Mucosa of rectum (tissue), 2 donors: ENCODE results near the gene TMEM150B.

Experiments
- H3K27ac ChIP-seq, 2 donors: one replicate each; pipeline ENCODE4 v1.7.0; 2013; ENCODE audit warnings: inconsistent platforms in 2 of 2, low read depth in 2 of 2, low read length in 2 of 2
- H3K27me3 ChIP-seq, 2 donors: one replicate each; pipeline ENCODE4 v1.7.0; 2013; ENCODE audit warnings: low read length in 2 of 2; ENCODE audit not compliant: control insufficient read depth in 2 of 2, insufficient read depth in 2 of 2
- H3K36me3 ChIP-seq, 2 donors: one replicate each; pipeline ENCODE4 v1.7.0; 2013; ENCODE audit warnings: low read length in 2 of 2; ENCODE audit not compliant: control insufficient read depth in 2 of 2, insufficient read depth in 2 of 2
- H3K4me1 ChIP-seq, 2 donors: one replicate each; pipeline ENCODE4 v1.7.0; 2013; ENCODE audit warnings: low read length in 2 of 2, mild to moderate bottlenecking in 1 of 2; ENCODE audit not compliant: control insufficient read depth in 2 of 2, insufficient read depth in 2 of 2
- H3K4me3 ChIP-seq, 2 donors: one replicate each; pipeline ENCODE4 v1.7.0; 2013; ENCODE audit warnings: low read length in 2 of 2
- H3K9ac ChIP-seq, 2 donors: one replicate each; pipeline ENCODE4 v1.7.0; 2013; ENCODE audit warnings: low read length in 2 of 2, low read depth in 1 of 2, mild to moderate bottlenecking in 1 of 2
- H3K9me3 ChIP-seq, 2 donors: one replicate each; pipeline ENCODE4 v1.7.0; 2013; ENCODE audit warnings: low read length in 2 of 2; ENCODE audit not compliant: control insufficient read depth in 2 of 2
- donor health status: healthy.
- donor health status: Normal muscosa, but diverticular disease.

TMEM150B gene

DNA sequence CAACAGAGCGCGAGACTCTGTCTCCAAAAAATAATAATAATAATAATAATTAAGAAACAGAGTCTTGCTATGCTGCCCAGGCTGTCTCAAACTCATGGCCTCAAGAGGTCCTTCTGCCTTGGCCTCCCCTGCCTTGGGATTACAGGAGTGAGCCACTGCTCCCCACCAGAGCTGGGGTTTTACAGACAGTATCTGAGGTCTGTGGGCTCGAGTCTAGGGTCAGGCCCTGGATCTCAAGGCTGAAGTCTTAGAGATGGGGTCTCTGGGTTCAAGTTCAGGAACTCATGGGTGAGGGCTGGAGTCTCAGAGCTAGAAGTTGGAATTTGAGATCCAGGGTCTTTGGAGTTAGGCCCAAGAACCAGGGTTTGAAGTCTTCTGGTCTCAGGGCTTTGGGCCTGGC, 41.6 kb upstream of the TMEM150B start:
- no peak overlapping the region for H3K9ac ChIP-seq
- H3K4me3 ChIP-seq, result no peak overlapping the region
- peaks cover 21 to 28% of the 10 kb centered on the region in 2 donors for H3K27me3 ChIP-seq

DNA sequence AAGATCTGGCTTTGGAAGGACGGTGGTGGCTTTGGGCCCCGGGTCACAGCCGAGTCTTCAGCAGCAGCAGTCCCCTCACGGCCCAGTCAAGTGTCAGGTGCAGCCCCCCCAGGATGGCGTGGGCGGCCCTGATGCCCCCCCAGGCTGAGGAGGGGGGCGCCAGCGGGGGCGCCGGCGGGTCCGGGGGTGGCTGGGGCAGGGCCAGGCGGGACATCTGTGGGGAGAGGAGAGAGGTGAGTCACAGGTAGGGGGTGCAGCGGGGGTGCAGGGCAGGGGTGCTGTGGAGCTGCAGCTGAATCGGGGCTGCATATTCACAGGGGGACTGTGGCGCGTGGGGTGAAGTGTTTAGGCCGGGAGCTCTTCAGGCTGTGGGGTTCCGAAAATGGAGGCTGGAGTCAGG, 40.8 kb upstream of the TMEM150B start:
- Histone ChIP-seq H3K36me3 (no peaks in the 10 kb centered on the region), H3K4me1 (no peaks in the 10 kb centered on the region), H3K27me3 (peaks cover 18 to 25% of the 10 kb centered on the region in 2 donors), H3K4me3 (no peak overlapping the region), H3K27ac (no peak overlapping the region), H3K9ac (no peak overlapping the region), H3K9me3 (no peaks in the 10 kb centered on the region)

More for the DNA sequence above, 41.6 kb upstream of the TMEM150B start:
- Histone ChIP-seq H3K4me1 (no peaks in the 10 kb centered on the region), H3K27ac (no peak overlapping the region), H3K36me3 (no peaks in the 10 kb centered on the region), H3K9me3 (no peaks in the 10 kb centered on the region)

DNA sequence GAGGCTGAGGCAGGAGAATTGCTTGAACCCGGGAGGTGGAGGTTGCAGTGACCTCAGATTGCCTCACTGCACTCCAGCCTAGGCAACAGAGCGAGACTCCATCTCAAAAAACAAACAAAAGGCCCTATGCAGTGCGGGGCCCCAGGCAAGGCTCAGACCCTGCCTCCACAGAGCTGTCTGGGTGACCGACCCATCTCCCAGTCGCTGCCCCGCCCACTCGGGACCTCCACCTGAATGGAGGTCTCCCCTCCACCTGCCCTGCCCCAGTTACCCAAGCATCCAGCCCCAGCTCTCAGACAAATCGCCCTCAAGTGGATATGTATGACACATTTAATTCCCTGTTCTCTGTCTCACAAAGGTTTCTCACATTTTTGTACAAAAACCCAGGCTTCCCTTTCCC, 40.1 kb upstream of the TMEM150B start:
- peaks cover 14 to 20% of the 10 kb centered on the region in 2 donors for H3K27me3 ChIP-seq

DNA sequence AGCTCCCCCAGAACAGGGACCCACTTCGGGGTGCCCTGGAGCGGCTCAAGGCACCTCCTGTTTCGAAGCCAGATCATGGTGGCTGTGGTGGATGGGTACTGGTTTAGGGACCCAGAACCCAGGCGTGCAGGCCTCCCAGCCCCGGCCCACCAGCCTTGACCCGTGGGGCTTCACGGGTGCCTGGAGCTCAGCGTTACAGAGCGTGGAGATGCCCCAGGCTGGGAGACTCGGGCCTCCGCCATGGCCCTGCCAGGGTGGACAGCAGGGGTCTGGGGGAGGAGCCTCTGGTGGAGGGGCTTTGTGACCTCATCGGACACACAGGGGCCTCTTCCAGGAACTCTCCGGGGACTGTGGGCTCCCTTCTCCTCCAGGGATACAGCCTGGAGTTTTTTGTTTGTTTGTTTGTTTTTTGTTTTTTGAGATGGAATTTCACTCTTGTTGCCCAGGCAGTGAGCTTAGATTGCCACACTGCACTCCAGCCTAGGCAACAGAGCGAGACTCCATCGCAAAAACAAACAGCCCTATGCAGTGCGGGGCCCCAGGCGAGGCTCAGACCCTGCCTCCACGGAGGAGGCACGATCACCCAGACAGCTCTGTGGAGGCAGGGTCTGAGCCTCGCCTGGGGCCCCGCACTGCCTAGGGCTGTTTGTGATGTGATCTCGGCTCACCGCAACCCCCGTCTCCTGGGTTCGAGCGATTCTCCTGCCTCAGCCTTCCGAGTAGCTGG, 38.0 kb upstream of the TMEM150B start, which contains the start of gene GARIN5B:
TSS of gene GARIN5B (minus strand) at position 271 of the 727 bp plus-strand sequence. CDS start at position 77, 194 bp downstream.
- Histone ChIP-seq H3K4me1 (no peaks in the 10 kb centered on the region), H3K27me3 (peaks cover 4% of the 10 kb centered on the region in 2 donors), H3K4me3 (no peak within 1 kb of the TSS), H3K36me3 (no peaks in the 10 kb centered on the region), H3K27ac (no peak within 1 kb of the TSS), H3K9me3 (no peaks in the 10 kb centered on the region), H3K9ac (no peak within 1 kb of the TSS)

More for the DNA sequence above, 40.1 kb upstream of the TMEM150B start:
- Histone ChIP-seq H3K36me3 (no peaks in the 10 kb centered on the region), H3K9me3 (no peaks in the 10 kb centered on the region), H3K27ac (no peak overlapping the region), H3K4me3 (no peak overlapping the region), H3K4me1 (no peaks in the 10 kb centered on the region), H3K9ac (no peak overlapping the region)

DNA sequence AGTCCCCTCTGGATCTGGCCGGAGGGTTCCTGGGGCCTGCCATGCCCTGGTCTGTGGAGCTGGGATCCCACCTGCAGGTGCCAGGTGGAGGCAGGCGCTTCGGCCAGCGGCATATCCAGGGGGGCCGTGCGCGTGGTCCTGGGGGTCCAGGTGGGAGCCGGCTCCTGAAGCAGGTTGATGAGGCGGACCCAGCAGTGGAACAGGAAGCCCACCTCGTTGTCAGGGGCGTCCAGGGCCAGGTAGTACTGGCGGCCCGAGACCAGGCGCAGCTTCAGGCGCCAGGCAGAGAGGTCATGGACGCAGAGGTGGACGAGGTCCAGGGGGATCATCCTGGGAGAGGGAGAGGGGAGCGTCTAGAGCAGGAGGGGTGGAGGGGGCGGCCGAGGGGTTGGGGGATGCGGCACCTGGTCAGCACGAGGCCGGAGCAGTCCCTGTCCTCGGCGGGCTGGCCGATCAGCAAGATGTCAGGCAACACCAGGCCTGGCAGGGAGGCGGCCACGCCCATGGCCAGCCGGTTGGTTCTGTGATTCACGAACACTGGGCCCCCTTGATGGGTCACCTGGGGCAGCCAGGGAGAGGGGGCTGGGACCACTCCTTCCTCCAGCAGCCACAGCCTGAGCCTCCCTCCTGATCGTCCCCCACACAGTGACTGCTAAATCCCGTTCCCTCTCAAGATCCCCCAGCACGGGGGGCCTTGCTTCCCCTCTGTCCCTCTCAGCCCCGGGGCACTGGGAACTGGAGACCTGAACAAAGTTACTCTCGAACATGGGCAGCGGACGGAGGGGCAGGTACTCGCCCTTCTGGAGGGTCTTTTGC, 37.2 kb upstream of the TMEM150B start:
- Histone ChIP-seq H3K9ac (no peak overlapping the region), H3K4me3 (no peak overlapping the region), H3K36me3 (no peaks in the 10 kb centered on the region), H3K9me3 (no peaks in the 10 kb centered on the region), H3K27me3 (no peaks in the 10 kb centered on the region), H3K27ac (no peak overlapping the region), H3K4me1 (no peaks in the 10 kb centered on the region)

DNA sequence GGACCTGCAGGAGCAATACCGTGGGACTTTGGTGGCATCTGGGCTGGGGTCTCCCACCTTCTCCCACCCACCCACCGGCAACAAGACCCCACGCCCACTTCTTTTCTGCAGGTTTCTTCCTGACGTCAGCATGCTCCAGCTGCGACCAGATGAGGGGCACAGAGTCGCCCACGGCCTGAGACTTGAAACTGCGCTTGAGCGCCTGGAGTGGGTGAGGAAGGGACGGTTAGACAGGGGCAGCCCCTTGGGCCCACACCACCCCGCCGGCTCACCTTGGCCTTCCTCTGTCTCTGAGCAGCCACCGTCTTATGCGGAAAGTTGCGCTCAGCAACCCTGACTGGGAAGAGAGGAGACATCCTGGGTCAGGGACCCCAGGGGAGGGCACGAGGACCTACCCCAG, 35.8 kb upstream of the TMEM150B start:
- Histone ChIP-seq H3K27me3 (no peaks in the 10 kb centered on the region), H3K36me3 (no peaks in the 10 kb centered on the region), H3K4me3 (no peak overlapping the region)

DNA sequence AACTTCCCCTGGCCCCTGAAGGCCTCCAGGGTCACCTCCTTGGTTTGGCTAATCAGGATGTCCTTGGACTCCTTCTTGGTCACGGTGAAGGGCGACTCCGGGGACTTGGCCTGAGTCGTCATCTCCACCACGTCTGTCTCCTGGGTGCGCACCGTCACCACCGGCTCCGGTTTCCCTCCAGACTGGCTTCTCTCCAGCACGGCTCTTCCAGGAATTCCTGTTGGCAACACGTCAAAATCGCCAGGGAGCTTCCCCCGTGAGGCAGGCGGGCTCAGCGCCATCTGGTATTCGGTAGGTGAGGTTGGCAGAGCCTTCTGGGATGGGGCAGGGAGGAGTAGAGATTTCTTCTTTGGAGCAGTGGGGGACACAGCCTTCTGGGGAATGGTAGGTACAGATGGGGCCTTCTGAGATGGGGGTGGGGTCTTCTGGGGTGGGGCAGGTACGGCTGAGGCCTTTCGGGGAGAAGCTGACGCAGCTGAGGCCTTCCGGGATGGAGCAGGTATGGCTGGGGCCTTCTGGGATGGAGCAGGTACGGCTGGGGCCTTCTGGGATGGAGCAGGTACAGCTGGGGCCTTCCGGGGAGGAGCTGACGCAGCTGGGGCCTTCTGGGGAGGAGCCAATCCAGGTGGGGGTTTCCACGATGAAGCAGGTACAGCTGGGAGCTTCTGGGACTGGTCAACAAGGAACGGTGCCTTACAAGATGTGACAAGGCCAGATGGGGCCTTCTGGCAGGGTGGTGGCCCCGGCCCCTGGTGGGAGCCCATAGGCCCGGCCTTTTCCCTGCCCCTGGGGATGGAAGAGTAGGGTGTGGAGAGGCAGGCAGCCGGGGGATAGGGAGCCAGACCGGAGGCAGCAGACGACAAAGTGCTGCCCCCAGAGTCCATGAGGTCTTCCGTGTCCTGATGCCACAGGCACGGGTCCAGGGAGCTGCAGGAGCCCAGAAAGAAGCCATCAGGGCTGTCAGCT, 34.1 kb upstream of the TMEM150B start:
- no peaks in the 10 kb centered on the region for H3K36me3 ChIP-seq
- peaks cover 0 to 3% of the 10 kb centered on the region in 2 donors for H3K27me3 ChIP-seq
- H3K4me3 ChIP-seq, result no peak overlapping the region
- no peak overlapping the region for H3K27ac ChIP-seq
- H3K9me3 ChIP-seq, result no peaks in the 10 kb centered on the region
- H3K9ac ChIP-seq, result no peak overlapping the region
- H3K4me1 ChIP-seq, result peaks cover 0 to 3% of the 10 kb centered on the region in 2 donors

More for the DNA sequence above, 35.8 kb upstream of the TMEM150B start:
- H3K9ac ChIP-seq, result no peak overlapping the region
- no peaks in the 10 kb centered on the region for H3K4me1 ChIP-seq
- H3K27ac ChIP-seq, result no peak overlapping the region
- no peaks in the 10 kb centered on the region for H3K9me3 ChIP-seq

DNA sequence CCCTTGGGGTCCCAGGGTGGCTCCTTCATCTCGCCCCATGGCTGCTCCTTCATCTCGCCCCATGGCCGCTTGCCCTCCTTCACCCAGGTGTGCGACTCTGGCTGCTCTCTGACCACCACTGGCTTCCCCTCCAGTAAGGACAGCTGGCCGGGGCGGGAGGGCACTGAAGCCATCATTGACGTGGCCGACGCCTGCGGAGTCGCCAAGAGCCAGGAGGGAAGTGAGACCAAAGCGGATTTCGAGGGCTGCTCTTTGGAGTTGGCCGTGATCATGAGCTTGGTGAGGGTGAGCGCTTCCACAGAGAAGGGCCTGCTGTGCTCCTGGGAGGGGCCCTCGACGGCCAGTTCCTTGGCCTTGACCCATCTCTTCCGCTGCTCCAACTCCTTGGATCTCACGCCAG, 33.4 kb upstream of the TMEM150B start:
- Histone ChIP-seq H3K27ac (no peak overlapping the region), H3K36me3 (no peaks in the 10 kb centered on the region)

DNA sequence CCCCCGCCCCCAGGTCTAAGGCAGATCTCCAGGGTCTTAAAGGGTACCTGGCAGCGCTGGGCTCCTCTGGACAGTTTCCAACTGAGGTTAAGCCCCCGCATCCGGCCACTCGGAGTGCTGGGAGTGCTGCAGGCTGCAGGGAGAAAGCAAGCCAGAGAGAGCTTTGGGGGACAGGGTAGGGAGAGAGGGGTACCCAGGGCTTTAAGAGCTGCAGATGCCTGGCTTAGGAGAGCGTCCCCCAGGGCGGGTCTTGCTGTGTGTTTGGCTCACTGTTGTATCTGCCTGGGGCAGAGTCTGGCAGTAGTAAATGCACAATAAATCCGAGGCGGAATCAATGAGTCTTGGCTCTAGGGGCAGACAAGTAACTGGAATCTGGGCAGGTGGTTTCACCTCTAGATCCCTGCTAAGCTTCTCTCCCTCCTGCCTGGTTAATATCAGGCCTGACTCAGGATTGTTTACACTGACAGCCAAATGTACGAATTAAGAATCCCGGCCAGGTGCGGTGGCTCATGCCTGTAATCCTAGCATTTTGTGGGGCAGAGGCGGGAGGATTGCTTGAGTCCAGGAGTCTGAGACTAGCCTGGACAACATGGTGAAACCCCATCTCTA, 30.2 kb upstream of the TMEM150B start:
- Histone ChIP-seq H3K9me3 (no peaks in the 10 kb centered on the region), H3K27me3 (peaks cover 15 to 17% of the 10 kb centered on the region in 2 donors), H3K4me1 (peaks cover 21 to 26% of the 10 kb centered on the region in 2 donors), H3K4me3 (no peak overlapping the region), H3K27ac (no peak overlapping the region), H3K36me3 (no peaks in the 10 kb centered on the region), H3K9ac (no peak overlapping the region)

More for the DNA sequence above, 33.4 kb upstream of the TMEM150B start:
- Histone ChIP-seq H3K9ac (no peak overlapping the region), H3K9me3 (no peaks in the 10 kb centered on the region), H3K4me1 (peaks cover 2 to 5% of the 10 kb centered on the region in 2 donors), H3K4me3 (no peak overlapping the region), H3K27me3 (peaks cover 0 to 3% of the 10 kb centered on the region in 2 donors)
